Dedifferentiated amniotic fluid mesenchymal stem cell (primary cell): ENCODE data around the gene ADCY7.

Experiments
- DNase-seq: peaks from one replicate; pipeline ENCODE4 v3.0.0-alpha.2; 2016; ENCODE audit errors: extremely low spot score

Gene ADCY7

DNA sequence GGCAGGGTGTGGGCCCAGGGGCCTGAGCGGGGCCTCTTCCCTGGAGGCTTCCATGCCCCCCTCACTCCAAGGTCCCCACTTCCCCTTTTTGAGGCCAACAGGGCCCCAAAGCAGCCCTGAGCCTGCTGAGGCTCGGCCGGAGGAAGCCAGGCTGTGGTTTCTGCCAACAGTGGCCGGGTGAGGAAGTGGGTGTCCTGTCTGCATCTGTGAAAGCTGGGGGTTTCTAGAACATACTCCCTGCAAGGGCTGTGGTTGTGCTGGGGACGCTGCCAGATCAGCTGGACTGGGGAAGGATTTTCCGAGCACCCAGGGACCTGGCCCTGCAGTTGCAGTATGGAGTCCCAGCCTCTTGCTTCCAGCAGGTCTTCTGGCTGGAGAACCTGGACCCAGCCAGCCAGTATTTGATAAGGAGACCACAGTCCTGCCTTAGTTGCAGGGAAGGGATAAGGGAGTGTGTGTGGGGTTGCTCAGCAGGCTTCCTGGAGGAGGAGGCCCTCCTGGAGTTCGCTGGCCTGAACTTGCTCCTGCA, 15.7 kb downstream of the ADCY7 start:
- DNase-seq = no peak

DNA sequence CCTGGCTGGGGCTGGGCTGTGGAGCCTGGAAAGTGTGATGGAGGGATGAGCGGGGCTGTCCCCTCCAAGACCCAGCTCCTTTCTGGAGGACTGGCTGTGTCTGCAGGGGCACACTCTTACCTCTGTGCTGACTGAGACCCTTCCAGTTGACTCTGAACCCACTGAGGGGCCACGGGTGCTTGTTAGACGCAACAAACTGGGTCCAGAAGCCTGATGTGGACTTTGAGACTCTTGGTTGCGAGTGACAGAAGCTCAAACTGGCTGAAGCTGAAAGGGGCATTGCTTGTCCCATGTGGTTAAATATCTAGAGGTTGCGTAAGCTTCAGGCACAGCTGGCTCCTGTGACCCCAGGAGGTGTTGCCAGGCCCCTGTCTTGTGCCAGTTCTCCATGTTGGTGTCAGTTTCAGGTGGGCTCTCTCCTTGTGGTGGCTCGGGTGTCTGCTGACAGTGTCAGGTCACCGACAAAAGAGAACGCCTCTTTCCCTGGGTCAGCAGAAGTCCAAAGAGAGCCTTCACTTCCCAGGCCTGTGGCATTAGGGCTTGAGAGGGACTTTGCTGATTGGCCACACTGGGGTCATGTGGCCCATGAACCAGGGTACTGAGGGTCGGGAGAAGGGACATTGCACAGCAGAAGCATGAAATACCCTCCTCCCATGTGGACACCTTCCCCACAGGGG, 16.7 kb downstream of the ADCY7 start:
- no peak for DNase-seq

DNA sequence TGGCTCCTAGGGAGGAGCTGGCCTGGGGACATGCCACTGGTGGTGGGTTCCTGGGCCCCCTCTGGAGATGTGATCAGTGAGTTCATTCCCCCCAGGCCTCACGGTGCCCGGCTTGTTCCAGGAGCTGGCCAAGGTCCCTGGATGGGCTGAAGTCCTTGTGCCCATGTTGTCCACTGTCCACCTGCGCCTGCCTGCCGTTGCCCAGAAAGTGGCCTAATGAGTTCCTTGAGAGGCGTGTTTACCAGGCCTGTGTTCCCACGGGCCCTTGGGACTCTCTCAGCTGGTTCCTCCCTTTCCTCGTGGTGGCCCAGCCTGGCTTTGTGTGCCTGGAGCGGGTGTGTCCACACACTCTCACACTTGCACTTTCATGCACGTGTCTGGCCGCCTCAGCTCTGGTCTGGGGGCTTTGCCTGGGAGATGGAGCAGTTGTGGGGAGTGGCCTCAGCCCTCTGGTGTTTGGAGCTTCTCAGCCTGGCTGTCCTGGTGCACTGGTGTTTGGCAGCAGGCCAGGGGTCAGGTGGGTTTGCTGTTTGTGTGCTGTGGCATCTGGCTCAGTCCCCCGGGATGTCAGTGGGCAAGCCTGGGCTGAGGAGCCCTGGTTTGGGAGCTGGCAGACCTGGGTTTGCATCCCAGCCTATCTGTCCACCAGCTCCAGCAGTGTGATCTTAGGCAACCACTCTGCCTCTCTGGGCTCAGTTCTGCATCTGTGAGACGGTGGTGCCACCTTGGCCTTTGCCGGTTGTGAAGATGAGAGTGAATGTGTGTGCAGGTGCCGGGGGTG, 18.0 kb downstream of the ADCY7 start:
- DNase-seq = no peak

DNA sequence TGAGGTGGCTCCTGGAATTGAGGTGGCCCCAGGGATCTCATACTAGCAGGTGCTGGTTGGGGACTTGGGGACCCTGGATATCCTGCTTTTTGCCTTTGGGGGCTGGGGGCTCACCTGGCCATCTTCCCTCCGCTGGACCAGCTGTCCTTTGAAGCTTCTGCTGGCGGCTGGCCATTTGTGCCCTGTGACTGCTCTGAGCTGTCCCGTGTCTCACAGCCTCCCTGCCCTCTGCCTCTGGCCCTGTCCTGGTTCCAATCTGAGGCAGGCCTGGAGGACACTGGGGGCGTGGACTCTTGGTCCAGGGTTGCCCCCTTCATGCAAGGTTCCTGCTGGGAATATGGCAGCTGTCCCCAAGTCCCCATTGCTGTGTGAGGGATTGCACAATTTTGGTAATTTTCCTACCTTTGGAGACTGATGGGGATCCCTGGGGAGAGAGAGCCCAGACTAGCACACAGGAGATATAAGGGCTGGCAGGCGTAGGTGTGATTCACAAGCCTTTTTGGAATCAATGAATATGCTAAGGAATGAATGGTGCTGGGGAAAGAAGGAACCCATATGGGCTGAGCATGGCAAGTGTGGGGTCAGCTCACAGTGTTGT, 19.2 kb downstream of the ADCY7 start:
- no peak for DNase-seq

DNA sequence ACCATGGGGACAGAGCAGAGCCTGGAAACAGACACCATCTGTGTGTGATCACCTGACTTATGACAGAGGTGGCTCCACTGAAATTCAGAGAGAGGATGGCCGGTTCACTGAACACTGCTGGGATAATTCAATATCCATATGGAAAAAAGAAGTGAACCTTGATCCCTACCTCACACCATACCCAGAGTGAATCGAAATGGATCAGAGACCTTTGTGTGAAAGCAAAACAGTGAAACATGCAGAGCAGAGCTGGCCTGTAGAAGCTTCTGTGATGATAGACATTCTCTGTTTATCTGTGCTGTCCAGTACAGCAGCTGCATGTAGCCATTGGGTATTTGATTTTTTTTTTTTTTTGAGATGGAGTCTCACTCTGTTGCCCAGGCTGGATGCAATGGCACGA, 20.3 kb downstream of the ADCY7 start:
- DNase-seq = no peak

DNA sequence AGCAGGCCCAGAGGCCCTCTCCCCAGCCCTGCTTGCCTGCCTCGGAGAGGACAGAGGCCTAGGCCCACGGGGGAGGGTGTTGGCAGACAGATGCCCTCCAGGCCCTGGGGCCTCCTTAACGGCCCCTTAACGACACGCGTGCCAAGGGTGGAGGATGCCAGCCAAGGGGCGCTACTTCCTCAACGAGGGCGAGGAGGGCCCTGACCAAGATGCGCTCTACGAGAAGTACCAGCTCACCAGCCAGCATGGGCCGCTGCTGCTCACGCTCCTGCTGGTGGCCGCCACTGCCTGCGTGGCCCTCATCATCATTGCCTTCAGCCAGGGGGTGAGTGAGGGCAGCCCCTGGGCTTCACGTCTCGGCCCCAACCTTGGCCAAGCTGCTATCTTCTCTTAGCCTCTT, 21.7 kb downstream of the ADCY7 start:
- no peak for DNase-seq

DNA sequence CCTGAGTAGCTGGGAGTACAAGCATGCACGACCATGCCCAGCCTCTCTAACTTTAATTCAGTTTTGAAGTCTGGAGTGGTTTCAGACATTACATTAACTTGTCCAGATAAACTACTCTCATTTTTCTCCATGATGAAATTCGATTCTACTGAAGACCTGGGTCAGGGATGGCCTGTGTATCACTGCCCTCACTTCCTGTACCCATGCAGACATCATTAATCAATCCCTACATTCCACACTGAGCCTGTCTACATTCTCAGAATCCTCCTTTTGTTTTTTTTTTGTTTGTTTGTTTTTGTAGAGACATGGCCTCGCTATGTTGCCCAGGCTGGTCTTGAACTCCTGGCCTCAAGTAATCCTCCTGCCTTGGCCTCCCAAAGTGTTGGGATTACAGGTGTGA, 22.6 kb downstream of the ADCY7 start:
- DNase-seq = no peak

DNA sequence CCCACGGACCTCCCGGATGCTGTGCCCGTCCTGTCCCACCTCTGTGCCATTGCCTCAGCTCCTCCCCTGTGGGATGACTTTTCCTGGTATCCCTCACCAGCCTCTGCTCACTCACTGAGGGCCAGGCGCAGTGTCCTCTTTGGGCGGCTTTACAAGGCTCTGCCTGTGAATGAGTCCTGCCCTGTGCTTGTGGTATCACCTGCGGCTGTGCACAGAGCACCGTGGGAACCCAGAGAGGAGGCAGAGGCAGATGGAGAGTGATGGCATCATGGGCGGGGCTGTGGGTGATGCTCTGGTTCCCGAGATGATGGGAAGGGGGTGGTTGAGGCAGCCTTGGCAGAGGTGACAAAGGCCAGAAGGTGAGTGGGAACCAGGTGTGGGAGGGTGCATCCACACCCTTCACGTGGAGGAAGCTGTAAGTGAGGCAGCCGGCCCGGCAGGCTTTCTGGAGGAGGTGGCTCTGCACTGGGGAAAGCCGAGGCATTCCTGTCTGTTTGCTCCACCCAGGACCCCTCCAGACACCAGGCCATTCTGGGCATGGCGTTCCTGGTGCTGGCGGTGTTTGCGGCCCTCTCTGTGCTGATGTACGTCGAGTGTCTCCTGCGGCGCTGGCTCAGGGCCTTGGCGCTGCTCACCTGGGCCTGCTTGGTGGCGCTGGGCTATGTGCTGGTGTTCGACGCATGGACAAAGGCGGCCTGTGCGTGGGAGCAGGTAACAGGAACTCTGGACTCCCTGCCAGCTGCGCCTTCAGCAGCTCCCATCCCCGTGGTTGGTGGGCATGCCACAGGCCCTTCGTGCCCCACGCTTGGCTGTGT, 23.8 kb downstream of the ADCY7 start:
- no peak for DNase-seq

DNA sequence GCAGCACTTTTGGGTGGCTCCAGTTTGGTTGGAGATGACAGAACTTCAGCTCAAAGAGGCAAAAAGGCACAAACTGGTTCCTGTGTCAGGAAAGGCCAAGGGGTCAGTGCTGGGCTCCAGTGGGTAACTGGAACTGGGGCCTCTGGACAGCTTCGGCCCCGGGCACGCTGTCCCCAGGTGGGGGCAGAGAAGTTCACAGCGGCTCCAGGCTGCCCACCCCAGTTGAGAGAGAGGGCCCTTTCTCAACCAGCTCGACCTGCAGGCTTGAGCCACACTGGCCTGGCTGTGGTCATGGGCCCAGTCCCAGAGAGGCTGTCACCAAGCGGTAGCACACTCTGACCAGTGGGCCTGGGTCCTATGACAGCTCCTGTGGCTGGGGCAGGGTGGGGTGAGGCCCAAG, 24.5 kb downstream of the ADCY7 start:
- no peak for DNase-seq

DNA sequence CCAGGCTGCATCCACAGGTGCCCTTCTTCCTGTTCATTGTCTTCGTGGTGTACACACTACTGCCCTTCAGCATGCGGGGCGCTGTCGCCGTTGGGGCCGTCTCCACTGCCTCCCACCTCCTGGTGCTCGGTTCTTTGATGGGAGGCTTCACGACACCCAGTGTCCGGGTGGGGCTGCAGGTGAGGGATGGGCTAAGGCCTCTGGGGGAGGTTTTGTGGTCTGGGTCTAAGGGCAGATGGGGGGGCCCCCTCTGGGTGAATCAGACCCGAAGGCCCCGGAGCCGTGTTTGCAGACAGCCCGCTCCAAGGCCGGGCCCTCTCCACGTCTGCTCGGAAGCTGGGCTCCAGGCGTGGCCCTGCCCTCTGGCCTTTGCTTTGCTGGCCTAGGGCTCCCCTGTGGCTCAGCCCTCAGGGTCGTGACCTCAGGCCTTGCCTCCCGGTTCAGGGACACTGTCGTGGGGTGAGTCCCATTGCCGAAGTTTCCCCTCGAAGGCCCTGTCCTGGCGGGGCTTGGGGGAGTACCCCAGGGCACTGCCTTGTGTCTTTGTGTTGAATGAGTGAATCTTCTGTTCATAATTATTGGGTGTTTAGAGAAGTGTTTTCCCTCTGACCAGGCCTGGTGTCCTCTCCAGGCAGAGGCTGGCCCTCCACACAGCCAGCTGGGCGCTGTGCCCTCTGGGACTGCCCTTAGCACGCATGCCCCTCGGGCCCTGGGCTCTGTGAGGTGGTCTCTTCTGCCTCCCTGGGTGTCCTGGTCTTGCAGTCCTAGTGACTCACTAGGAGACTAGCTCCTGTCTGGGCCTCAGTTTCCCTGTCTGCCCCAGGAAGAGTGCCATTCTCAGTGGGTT, 25.6 kb downstream of the ADCY7 start:
- no peak for DNase-seq

DNA sequence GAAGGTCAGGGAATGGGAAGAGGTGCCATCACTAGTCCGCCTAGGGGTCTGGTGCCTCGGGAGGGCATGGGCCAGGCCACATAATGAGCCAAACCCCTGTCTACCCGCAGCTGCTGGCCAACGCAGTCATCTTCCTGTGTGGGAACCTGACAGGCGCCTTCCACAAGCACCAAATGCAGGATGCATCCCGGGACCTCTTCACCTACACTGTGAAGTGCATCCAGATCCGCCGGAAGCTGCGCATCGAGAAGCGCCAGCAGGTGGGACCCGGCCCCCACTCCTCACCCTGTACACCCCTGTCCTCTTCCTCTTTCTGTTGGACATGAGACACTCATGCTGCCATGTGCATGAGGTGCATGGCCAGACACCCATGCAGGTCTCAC, 26.2 kb downstream of the ADCY7 start:
- DNase-seq = no peak

DNA sequence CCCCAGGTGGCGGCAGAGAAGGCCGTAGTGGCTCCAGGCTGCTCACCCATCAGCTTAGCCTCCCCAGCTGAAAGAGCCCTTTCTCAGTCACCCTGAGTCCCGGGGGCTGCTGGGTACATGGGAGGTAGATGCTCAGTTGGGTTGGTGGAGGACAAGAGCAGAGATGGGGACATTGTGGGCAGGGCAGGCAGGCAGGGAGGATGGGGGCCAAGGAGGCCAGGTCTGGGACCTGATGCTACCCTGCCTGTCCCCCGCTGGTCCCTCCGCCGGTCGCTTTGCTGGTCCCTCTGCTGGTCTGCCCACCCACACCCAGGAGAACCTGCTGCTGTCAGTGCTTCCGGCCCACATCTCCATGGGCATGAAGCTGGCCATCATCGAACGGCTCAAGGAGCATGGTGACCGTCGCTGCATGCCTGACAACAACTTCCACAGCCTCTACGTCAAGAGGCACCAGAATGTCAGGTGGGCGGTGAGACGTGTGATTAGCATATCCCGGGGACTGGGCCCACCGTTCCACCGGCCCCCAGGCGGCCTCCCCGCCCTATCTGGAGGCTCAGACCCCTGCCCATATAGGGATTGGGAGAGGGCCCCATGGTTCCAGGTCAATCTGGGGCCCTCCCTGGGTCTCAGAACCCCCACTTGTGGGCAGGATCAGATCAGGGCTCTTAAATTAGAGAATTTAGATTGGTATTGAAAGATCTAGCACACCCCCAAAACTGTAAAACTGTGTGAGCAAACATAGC, 26.9 kb downstream of the ADCY7 start:
- DNase-seq = no peak

DNA sequence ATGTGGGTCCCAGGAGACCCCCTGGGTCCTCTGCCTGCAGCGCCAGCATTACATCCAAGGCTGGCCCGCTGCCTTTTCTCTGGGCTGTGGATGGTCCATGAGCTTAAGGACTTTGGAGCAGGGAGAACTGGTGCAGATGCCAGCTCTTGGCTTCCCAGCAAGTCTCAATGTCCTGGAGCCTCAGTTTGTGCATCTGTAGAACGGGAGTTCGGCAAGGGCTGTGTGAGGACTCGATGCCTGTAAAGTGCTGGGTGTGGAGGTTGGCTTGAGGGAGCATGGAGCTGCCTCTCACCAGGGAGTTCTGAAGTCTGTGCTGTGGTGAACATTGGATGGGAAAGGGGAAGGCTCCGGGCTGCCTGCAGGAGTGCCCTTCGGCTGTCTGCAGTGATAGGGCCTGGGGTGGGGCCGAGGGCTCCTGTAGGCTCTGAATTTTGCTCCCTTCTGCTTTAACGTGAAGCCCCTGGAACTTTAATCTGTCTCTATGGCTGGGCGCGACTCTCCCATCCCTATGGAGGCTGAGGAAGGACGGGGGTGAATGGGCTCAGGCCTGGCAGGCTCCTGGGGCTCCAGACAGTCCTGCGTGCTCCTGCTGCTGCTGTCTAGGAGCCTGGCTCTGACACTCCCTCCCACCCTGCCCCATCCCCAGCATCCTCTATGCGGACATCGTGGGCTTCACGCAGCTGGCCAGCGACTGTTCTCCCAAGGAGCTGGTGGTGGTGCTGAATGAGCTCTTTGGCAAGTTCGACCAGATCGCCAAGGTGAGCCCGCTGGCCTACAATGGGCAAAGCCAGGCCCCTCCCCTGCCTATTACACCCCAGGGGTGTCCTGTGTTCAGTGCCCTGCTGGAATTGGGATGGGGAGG, 27.9 kb downstream of the ADCY7 start:
- DNase-seq = no peak

DNA sequence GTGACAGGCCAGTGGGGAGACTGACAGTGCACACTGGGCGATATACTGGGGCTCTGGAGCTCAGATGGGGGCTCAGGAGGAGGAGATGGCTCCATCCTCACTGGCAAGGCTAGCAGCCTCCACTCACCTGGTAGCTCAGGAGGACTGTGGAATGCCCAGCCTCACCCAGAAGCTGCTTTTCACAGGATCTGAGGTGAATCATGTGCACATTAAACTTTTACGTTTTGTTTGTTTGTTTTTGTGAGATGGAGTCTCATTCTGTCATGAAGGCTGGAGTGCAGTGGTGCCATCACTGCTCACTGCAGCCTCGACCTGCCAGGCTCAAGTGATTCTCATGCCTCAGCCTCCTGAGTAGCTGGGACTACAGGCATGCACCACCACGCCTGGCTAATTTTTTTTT, 28.6 kb downstream of the ADCY7 start:
- no peak for DNase-seq

DNA sequence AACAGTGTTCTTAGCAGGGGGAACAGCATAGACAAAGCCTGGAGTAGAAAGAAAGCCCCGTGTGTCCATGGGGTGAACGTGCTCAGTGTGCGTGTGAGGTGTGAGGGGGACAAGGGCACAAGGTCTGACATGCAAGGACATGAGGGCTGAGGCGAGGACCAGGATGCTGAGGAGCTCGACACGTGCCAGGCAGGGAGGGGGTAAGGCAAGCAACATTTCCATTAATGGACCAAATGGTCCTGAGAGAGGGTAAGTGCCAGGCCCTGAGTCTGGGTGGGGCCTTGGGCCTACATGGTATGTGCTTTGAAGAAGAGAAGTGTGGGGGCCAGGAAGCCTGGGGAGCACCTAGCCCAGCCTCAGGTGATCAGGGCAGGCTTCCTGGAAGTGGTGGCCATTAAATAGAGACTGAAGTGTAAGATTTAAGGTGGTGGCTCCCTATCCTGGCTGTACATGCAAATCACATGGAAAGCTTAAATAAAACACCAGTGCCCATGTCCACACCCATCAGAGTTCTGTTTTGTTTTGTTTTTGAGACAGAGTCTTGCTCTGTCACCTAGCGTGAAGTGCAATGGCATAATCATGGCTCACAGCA, 29.3 kb downstream of the ADCY7 start:
- DNase-seq = no peak

DNA sequence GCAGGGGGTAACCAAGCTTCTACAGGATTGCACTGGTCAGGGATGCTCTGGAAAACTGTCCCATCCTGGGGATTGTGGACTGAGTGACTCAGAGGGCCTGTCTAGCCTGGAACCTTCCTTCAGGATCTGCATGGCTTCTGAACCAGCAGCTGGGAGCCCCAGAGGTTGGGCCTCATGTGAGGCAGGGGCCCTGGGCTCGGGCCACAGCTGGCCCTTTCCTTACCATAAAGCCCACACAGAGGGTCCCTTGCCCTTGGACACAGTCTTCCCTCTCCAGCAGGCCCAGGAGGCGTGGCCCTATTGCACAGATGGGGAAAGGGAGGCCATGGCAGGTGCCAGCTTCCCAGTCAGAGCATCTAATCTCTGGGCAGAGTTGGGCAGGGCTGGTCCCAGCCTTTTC, 30.5 kb downstream of the ADCY7 start:
- DNase-seq = no peak

DNA sequence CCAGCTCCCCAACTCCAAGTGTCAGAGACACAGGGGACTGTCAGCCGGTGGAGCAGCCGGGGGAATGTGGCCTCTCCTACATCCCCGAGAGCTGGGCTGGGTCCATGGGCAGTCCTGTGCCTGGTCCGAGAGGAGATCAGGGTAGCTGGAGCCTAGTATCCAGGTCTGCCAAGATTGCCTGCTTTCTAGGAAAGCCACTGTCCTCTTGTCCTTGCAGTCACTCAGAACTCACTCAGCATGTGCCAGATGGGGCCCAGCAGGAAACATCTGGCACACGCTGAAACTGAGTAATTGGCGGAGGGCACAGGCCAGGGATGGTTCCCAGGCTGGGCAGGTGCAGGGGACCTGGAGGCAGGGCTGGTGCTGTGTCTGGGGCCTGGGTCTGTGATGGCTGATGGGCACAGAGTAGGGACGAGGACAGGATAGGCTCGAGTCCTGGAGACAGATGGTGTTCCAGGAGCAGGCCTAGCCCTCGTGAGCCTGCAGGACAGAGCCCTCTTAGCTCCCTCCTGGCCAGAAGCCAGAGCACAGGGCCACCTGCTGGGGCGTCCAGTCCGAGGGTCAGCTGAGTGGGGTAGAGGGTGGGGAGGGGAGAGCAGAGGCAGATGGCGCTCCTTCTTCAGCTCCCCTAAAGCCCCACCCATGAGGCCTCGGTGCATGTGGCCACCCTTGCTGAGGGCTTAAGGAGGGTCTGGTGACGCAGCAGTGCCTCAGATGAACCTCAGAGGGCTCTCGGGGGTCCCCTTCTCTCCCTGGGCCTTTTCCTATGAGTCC, 31.1 kb downstream of the ADCY7 start:
- no peak for DNase-seq

DNA sequence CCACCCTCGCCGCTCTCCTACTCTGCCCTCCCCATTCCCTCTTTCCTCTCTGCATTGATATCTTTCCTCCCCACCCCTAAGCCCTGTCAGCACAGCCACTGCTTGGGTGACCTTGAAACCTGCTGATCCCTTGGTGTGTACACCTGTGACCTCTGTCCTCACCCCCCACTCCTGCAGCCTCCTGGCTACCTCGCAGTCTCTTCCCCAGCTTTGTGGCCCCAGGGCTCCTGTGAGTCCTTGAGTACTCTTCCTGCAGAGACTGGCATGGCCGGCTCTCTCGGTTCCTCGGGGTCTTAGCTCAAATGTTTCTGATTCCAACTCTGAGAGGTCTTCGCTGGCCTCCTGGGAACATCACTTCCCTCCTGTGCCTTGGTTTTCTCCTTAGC, 31.7 kb downstream of the ADCY7 start:
- no peak for DNase-seq
